Fibroblast of peridontal ligament (primary cell): Measurements from ENCODE around the gene LSP1.
"Not testable (repeated sequence)": the region's sequence is repeated elsewhere in the genome, so short reads cannot be mapped to it uniquely, and the experiment has no call there.

ENCODE experiments used
- DNase-seq: peaks from one replicate; pipeline ENCODE4 v3.0.0-alpha.2; 2010; ENCODE audit errors: extremely low read depth

LSP1 gene

DNA sequence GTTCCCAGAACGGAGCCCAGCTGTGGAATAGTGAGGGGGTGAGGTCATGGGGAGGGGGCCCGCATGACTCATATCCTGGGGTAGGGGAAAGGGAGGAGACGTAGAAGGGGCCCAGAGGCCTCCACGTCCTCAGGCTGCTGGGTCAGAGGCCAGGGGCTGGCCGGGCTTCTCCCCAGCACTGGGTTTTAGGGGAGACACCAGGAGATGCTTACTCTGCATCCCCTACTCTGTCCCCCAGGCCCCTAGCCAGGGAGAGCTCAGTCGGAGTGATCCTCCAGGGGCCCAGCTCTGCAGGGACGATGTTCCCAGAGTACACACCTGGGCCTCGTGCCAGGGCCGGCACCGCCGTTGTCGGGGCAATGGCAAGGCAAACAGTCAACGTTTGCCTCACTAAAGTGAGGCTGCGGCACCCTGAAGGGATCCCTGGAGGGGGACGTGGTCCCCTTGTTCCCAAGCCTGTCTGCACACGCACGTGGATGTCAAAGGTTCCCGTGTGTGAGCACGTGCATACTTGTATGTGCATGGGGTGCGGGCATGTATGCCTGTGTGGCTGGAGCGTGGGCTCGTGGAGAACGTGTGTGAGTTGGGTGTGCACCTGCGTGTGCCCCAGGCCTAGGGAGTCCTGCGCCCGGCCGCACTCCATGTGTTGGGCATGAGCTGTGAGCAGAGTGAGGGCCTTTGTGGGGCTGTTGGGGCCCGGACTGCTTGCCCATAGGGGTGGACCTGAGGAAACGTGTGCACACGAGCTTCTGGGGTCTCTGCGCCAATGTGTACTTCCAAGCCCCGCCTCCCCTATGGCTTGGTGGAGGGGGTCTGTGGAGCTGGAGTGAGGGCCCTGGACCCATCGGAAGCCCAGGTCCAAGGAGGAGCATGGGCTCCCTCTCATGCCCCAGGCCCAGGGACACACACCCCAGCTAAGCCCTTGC lies 24.6 kb downstream of the LSP1 start:
- DNase-seq: peak; percentile 18

GRCh38 chr11:1878137-1879031 lies 25.5 kb downstream of the LSP1 start:
- no peak for DNase-seq

DNA sequence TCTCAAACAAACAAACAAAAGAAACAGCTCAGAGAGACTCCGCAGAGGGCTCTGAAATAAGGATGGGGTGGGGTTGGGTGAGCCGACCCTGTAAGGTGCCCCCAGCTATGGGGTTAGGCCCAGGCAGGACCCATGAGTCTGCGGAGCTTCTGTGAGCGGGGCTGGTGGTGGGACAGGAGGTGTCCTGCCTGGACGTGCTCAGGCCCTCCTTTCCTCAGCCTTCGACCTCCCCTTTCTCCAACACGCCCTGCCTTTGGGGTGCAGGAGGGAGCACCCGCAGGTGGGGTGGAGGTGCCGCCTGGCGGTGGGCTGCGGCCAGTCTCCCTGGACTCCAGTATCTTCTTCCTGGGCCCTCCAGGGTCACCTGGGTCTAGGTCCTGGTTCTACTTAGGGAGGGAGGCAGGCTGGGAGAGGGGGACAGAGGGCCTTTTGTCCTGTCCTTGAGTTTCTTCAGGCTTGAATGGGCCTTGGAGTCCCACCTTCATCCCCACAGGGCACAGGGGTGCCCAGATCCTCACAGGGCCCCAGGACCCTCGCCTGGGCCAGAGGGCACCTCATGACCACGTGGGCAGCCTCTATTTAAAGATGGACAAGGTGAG lies 26.6 kb downstream of the LSP1 start:
- DNase-seq: no peak

DNA sequence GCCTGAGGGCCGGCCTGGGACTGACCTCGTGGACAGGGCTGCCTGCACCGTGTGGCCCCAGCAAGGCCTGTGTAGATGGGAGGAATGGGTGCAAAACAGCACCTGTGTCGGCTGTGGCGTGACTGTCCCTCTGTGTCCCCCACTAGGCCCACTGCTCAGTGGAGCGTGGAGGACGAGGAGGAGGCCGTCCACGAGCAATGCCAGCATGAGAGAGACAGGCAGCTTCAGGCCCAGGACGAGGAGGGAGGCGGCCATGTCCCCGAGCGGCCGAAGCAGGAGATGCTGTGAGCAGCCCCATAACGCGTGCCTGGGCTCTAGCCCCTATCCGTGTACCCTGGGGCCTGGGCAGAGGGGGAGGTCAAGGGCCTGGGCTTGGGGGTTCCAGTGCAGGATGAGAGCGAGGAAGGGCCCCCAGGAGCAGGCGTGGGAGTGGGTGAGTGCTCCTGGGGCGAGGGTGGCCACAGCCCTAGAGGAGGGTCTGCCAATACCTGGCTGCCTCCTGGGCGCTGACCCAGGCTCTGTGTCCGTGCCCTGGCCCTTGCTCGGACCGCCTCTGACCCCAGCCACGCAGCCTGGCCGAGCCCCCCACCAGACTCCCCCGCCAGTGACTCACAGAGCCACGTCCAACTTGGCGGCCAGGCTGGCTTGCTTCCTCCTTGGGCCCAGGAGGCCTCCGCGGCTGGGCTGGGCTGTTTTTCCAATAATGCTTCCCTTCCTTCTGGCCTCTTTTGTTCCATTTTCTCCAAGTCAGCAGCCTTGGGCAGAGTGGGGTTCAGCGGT lies 27.2 kb downstream of the LSP1 start:
- DNase-seq: peak; percentile 57

- no peak for DNase-seq
Measured at GRCh38 chr11:1880746-1881441, 28.0 kb downstream of the LSP1 start.

DNA sequence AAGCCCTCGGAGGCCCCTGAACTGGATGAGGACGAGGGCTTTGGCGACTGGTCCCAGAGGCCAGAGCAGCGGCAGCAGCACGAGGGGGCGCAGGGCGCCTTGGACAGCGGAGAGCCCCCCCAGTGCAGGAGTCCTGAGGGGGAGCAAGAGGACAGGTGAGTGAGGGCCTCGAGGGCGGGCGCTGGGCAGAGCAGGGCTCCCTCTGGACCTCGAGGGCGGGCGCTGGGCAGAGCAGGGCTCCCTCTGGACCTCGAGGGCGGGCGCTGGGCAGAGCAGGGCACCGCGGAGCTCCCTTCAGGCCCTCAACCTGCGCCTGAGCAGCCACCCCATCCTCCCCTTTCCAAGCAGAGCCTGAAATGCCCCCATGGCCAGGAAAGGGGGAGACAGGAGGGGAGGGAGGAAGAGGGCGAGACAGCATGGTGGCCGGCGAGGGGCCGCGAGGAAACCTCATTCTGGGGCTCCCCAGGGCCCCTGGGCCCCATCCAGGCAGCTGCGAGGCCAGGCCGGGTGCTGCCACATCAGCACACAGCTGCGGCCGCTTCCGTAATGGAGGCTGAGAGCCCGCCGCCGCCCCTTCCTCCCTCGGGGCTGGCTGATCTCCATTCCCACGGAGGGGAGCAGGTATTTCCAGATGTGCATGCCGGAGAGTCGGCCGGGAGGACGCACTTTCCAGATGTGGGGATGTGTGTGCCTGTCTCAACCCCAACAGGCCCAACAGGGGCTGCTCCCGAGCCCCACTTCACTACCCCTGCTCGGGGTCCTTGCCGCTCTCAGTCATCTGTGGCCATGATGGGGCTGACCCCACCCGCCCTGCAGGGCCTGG lies 28.8 kb downstream of the LSP1 start:
- DNase-seq: no peak

GRCh38 chr11:1882265-1883238 lies 29.7 kb downstream of the LSP1 start:
- peak; percentile 53 for DNase-seq

DNA sequence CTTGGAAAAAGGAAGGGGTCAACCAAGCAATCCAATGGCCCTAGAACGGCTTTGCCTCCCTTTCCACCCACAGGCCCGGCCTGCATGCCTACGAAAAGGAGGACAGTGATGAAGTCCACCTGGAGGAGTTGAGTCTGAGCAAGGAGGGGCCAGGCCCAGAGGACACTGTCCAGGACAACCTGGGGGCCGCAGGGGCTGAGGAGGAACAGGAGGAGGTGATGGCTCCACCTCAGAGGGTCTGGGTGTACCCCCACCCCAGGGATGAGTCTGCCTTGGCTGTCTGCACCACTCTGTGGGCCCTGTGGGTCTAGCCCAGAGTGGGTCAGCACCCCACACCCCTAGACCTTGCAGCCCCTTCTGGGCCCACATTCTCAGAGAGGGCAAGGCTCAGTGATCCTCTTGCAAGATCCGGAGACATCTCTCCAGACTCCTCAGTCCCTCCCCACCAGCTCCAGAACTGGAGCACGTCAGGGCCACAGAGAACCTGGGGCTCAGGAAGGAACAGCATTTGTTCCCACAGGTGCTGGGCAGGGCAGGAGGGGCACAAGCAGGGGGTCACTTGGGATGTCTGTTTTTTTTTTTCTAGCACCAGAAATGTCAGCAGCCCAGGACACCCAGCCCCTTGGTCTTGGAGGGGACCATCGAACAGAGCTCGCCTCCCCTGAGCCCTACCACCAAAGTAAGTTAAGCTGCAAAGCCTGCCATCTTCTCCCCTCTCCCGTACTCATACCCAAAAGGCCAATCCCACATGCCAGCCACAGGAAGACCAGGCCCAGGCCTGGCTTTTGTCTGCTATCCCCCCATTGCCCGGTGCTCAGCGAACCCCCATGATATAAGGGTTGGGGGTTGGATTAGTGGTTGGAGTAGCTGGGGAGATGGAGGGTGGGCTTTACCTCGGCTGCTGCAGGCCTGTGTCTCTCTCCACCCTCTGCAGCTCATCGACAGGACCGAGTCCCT lies 30.7 kb downstream of the LSP1 start:
- no peak for DNase-seq

DNA sequence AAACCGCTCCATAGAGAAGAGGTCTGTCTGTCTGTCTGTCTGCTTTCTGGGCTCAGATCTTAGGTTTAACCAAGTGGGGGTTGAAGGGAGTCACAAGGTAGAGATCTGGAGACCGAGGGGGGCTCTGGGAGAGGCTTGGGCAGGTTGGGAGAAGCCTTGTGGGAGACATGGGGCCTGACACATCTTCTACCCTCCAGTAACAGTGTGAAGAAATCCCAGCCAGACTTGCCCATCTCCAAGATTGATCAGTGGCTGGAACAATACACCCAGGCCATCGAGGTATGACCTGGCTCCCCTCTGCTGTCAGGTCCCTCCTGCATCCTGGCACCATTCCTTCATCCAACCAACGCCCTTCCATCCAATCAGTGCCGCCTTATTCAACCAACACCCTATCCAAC lies 31.4 kb downstream of the LSP1 start:
- no peak for DNase-seq

DNA sequence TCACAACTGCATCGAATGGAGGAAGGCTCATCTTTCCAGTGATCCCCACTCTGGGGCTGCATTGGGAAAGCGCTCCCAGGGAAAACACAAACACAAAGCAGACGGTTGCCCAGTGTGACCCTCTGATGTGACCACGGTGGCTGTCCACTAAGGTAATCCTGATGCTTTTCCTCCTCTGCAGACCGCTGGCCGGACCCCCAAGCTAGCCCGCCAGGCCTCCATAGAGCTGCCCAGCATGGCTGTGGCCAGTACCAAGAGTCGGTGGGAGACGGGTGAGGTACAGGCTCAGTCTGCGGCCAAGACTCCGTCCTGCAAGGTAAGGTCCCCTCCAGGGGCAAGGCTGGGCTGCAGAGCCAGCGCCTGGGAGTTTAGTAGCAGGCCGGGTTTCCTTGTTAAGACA lies 33.7 kb downstream of the LSP1 start:
- not testable (repeated sequence) for DNase-seq

DNA sequence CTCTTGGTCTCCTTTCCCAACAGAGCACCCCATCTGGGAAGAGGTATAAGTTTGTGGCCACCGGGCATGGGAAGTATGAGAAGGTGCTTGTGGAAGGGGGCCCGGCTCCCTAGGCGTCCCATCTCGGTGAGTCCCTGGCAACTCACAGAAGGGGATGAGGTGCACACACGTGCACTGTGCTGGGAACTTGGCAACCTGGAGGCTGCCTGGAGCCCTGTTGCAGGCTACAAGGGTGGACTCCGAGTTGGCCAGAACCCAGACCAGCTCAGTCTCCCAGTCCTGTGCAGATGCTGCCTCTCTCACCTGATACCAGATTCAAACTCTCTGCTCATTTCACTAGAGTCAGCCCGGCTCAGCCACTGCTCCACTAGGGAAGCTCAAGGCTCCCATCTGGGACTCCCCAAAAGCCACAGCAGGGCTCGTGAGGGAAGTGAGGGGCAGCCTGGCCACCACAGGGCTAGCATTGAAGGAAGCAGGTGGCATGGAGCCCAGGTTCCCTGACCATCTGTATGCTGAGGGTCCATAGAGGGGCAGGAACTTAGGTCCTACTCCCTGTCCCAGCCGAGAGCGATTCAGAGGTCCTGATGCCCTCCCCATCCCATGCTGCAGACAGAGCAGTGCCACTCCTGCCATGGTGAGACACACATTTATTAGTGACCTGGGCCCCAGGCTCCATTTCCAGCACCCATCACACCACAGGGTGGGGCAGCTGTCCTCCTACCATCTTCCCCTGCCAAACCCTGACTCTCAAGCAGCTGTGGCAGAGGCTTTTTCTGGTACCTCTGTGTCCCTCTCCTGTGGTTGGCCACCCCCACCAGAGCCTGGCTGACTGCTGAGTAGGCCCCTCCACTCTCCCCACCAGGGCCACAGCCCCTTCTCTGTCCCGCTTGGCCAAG lies 34.8 kb downstream of the LSP1 start:
- DNase-seq: no peak

- DNase-seq: no peak
Measured at GRCh38 chr11:1888347-1888753, 35.5 kb downstream of the LSP1 start.

- DNase-seq: no peak
Measured at GRCh38 chr11:1888811-1889210, 35.9 kb downstream of the LSP1 start.

GRCh38 chr11:1889224-1889930 lies 36.5 kb downstream of the LSP1 start:
- no peak for DNase-seq

GRCh38 chr11:1889941-1890855 lies 37.3 kb downstream of the LSP1 start:
- no peak for DNase-seq
